Spleen (tissue), 11 donors: ENCODE data around the gene PPP1R15B. TPM values are rescaled to one million over a fixed set of nuclear protein-coding genes. Genes with fewer than 3 reads are reported as not detected.

ENCODE experiments used
- DNase-seq: peaks from one replicate; pipeline ENCODE4 v3.0.0-alpha.2; 2020
- H3K27ac ChIP-seq, 8 donors: fragments of 200-600 bp; sonication (generic) in 7 of 8; 1 replicate in 4 of 8; 2 replicates in 4 of 8; pipeline versions ENCODE4 v1.5.0 to v1.8.0; 2016 to 2021; ENCODE audit warnings: inconsistent platforms in 4 of 8, mild to moderate bottlenecking in 4 of 8, moderate library complexity in 1 of 8
- H3K27me3 ChIP-seq, 7 donors: fragments of 200-600 bp; sonication (generic) in 6 of 7; replicated peaks in 1 of 7; 1 replicate in 4 of 7; 2 replicates in 3 of 7; pipeline versions ENCODE4 v1.5.0 to v1.8.0; 2016 to 2021; ENCODE audit warnings: inconsistent platforms in 3 of 7, mild to moderate bottlenecking in 1 of 7
- H3K36me3 ChIP-seq, 6 donors: fragments of 200-600 bp; sonication (generic) in 5 of 6; 1 replicate in 4 of 6; 2 replicates in 2 of 6; pipeline versions ENCODE4 v1.5.0 to v1.8.0; 2016 to 2021; ENCODE audit warnings: inconsistent platforms in 2 of 6
- H3K4me1 ChIP-seq, 6 donors: fragments of 200-600 bp; sonication (generic) in 5 of 6; 1 replicate in 3 of 6; 2 replicates in 3 of 6; pipeline versions ENCODE4 v1.5.0 to v1.8.0; 2016 to 2021; ENCODE audit warnings: inconsistent platforms in 3 of 6
- H3K4me3 ChIP-seq, 8 donors: fragments of 200-600 bp; sonication (generic) in 7 of 8; 1 replicate in 4 of 8; 2 replicates in 4 of 8; pipeline versions ENCODE4 v1.5.0 to v1.8.0; 2016 to 2021; ENCODE audit warnings: inconsistent platforms in 4 of 8, mild to moderate bottlenecking in 4 of 8, moderate library complexity in 2 of 8
- H3K9me3 ChIP-seq, 8 donors: fragments of 200-600 bp; sonication (generic) in 7 of 8; 1 replicate in 4 of 8; 2 replicates in 4 of 8; pipeline versions ENCODE4 v1.5.0 to v1.8.0; 2016 to 2021; ENCODE audit warnings: inconsistent platforms in 4 of 8
- POLR2A ChIP-seq, 3 donors: fragments of 450-650 bp; IDR thresholded peaks; one replicate each; pipeline ENCODE4 v1.5.1; 2017; ENCODE audit warnings: antibody characterized with exemption in 3 of 3, mild to moderate bottlenecking in 1 of 3
- POLR2AphosphoS5 ChIP-seq, 3 donors: sonication (generic); formaldehyde crosslinking; IDR thresholded peaks; one replicate each; pipeline ENCODE4 v1.5.1; 2017; ENCODE audit warnings: antibody characterized with exemption in 3 of 3
- WGBS, 5 donors: extraction: QIAGEN DNeasy Blood & Tissue Kit in 3 of 5; methylation state at CpG; one replicate each; pipeline versions ENCODE4 v1.1.5 to v1.1.7; 2013 to 2018; 5-methylcytosine and 5-hydroxymethylcytosine counted together
- intact Hi-C: fragments of 100-400 bp; cut with DNase I; formaldehyde crosslinking; loops from one replicate; pipeline ENCODE4 v1.15.0; 2023; ENCODE audit warnings: low total_unique reads
- polyA plus RNA-seq, 3 donors: library from polyadenylated mRNA; stranded (reverse); fragments of 200-250 nt; gene quantifications; one replicate each; pipeline ENCODE4 v1.2.1, GENCODE V29; 2013
- total RNA-seq, 7 donors: library from RNA; depleted of rRNA in 3 of 7; stranded (reverse); fragments of >200 nt in 3 of 7; fragmentation: NEBNext Ultra II Directional in 4 of 7; extraction: Animal tissue kit (Norgen Biotek cat#: 25700) in 4 of 7; gene quantifications; one replicate each; pipeline versions ENCODE4 v1.1.0 to v1.2.1, GENCODE V29; 2016 to 2021
- TF ChIP-seq, protein P1 (sequence below), 11 experiments: fragments of 200-600 bp in 7 of 11; fragments of 450-650 bp in 4 of 11; sonication (generic) in 4 of 11; IDR thresholded peaks in 8 of 11; conservative IDR thresholded peaks in 3 of 11; 1 replicate in 7 of 11; 2 replicates in 4 of 11; pipeline versions ENCODE4 v1.4.0 to v1.8.0; 2016 to 2021; ENCODE audit warnings: antibody characterized with exemption in 11 of 11, inconsistent platforms in 4 of 11, mild to moderate bottlenecking in 1 of 11
- donor health status: healthy with polysubstance abuse.
- donor health status: DM: no; HTN: no; CAD: no; lungs with moderate emphysema.
- donor health status: DM: no; HTN: no; CAD: no.
- donor health status: Bipolar disorder and iron deficiency.
- donor health status: healthy.
- donor health status: DM: no; HTN: no; CAD: no.
- donor health status: DM: yes; HTN: yes; CAD: no.

The PPP1R15B gene
- total and polyA plus RNA-seq, 10 donors: 10.8 to 73.1 (median 57.8) TPM

DNA sequence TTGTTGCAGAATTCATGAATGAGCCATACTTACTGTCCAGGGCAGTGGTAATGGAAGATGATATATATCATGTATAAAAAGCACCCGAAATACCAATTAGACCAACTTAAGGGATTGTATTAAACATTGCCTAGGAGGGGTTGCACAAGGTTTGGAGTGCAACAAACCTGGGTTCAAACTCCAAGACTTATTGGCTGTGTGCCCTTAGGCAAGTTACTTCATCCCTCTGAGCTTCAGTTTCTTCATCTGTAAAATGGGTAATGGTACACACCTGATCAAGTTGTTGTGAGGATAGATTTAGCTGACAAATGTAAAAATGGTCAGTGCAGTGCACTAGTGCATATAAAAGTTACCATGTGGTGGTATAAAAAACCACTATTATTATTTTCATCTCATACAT is 9.8 kb upstream of the PPP1R15B start:
- Histone ChIP-seq H3K4me1 (peaks cover 10 to 53% (median 22%) of the 10 kb centered on the region in 6 donors), H3K9me3 (no peaks in the 10 kb centered on the region), H3K27me3 (no peaks in the 10 kb centered on the region), H3K27ac (peak overlapping the region in 1 of 8 donors; percentile 71), H3K36me3 (peaks cover 0 to 56% (median 34%) of the 10 kb centered on the region in 6 donors), H3K4me3 (no peak overlapping the region)
- TF ChIP-seq, protein P1, sequence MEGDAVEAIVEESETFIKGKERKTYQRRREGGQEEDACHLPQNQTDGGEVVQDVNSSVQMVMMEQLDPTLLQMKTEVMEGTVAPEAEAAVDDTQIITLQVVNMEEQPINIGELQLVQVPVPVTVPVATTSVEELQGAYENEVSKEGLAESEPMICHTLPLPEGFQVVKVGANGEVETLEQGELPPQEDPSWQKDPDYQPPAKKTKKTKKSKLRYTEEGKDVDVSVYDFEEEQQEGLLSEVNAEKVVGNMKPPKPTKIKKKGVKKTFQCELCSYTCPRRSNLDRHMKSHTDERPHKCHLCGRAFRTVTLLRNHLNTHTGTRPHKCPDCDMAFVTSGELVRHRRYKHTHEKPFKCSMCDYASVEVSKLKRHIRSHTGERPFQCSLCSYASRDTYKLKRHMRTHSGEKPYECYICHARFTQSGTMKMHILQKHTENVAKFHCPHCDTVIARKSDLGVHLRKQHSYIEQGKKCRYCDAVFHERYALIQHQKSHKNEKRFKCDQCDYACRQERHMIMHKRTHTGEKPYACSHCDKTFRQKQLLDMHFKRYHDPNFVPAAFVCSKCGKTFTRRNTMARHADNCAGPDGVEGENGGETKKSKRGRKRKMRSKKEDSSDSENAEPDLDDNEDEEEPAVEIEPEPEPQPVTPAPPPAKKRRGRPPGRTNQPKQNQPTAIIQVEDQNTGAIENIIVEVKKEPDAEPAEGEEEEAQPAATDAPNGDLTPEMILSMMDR (IDR thresholded peaks at IDR 0.05 in 8 of 11, conservative IDR thresholded peaks at IDR 0.05 in 3 of 11): no peak
- no peak for TF ChIP-seq POLR2AphosphoS5 (IDR thresholded peaks at IDR 0.05)
- TF ChIP-seq POLR2A (IDR thresholded peaks at IDR 0.05): no peak
- DNase-seq: no peak
- intact Hi-C loops: no loop called here
- 94 to 100% (median 100%) methylated on average over 1 of the region's 1 CpG for WGBS, 5 donors

DNA sequence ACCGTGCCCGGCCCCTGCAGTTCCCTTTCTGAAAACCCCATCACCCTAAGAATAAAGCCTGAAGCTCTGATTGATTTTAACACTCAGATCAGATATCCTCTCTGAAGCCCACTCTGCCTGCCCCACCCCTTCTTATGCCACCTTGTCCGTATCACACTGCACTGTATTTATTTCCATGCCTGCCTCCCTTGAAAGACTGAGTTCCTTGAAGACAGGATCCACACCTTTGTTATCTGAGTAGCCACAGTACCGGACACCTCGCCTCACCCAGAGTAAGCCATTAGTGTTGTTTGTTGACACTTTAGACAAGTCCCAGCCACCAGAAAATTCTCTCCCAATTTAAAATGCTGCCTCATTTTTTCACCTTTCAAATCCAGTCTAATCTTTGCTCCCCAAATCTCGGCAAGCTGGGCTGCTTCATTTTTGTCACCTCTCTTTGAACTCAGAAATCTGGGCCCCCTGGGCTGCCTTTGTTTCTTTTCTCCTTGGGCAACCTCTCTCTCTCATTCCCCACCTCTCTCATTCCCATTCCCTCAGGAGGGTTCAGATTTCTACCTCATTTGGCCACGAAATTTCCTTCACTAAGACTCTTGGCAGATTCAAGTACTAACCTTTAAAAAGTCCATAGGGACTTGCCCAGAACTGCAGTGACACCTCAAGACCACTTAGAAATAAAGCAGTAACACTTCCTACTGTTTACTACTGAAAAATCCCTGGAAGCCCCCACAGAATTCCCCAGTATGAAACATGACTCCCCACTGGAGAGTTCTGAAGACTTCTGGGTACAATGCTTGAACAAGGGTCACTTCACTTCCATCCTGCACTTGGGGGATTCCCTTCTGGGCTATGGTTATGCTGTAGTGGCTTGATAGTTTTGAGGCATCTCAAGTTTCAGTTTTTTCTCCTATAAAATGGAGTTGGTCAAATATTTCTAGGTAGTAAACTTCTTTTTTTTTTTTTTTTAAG is 8.7 kb upstream of the PPP1R15B start:
- TF ChIP-seq POLR2AphosphoS5 (IDR thresholded peaks at IDR 0.05) (no peak), POLR2A (IDR thresholded peaks at IDR 0.05) (no peak)
- TF ChIP-seq, protein P1 (IDR thresholded peaks at IDR 0.05 in 8 of 11, conservative IDR thresholded peaks at IDR 0.05 in 3 of 11): no peak
- intact Hi-C loops: no loop called here
- Histone ChIP-seq H3K4me1 (peaks cover 6 to 55% (median 26%) of the 10 kb centered on the region in 6 donors), H3K9me3 (no peaks in the 10 kb centered on the region), H3K36me3 (peaks cover 0 to 44% (median 26%) of the 10 kb centered on the region in 6 donors), H3K27ac (peak overlapping the region in 2 of 8 donors; percentile 75 to 81), H3K27me3 (no peaks in the 10 kb centered on the region), H3K4me3 (no peak overlapping the region)
- DNase-seq: no peak
- 71 to 87% (median 80%) methylated on average over 7 of the region's 7 CpGs for WGBS, 5 donors

DNA sequence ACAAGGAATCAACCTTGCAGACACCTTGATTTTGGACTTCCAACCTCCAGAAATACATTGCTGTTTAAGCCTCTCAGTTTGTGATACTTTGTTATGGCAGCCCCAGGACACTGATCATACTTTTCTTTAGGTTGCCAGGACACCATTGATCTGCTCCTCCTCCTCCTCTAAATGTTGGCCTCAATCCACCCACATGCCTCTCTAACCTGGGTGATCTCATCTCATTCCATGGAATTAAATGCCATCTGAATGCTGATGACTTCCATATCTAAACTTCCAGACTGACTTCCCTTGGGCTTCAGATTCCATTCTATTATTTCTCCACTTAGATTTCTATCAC is 7.4 kb upstream of the PPP1R15B start:
- no peak for DNase-seq
- Histone ChIP-seq H3K4me1 (peaks cover 6 to 68% (median 26%) of the 10 kb centered on the region in 6 donors), H3K9me3 (no peaks in the 10 kb centered on the region), H3K27ac (peak overlapping the region in 5 of 8 donors; percentile 75 to 86 (median 79)), H3K27me3 (no peaks in the 10 kb centered on the region), H3K36me3 (peaks cover 0 to 32% (median 13%) of the 10 kb centered on the region in 6 donors), H3K4me3 (no peak overlapping the region)
- intact Hi-C loops: no loop called here
- TF ChIP-seq, protein P1 (IDR thresholded peaks at IDR 0.05 in 8 of 11, conservative IDR thresholded peaks at IDR 0.05 in 3 of 11): no peak
- TF ChIP-seq POLR2AphosphoS5 (IDR thresholded peaks at IDR 0.05) (no peak), POLR2A (IDR thresholded peaks at IDR 0.05) (no peak)
